RCC 7860 (cell line): ENCODE data around the gene CAPS.

Experiments used
- DNase-seq: peaks from one replicate; pipeline ENCODE4 v3.0.0-alpha.2; 2015; ENCODE audit warnings: low spot score
- FAIRE-seq: peaks from 2 replicates; lab custom pipeline; 2012; peaks lifted over from hg19 to GRCh38; lab: Jason Lieb, UNC

Gene CAPS

GRCh38 chr19:5891938-5892771 is 21.9 kb upstream of the CAPS start:
- DNase-seq, result peak; percentile 20

DNA sequence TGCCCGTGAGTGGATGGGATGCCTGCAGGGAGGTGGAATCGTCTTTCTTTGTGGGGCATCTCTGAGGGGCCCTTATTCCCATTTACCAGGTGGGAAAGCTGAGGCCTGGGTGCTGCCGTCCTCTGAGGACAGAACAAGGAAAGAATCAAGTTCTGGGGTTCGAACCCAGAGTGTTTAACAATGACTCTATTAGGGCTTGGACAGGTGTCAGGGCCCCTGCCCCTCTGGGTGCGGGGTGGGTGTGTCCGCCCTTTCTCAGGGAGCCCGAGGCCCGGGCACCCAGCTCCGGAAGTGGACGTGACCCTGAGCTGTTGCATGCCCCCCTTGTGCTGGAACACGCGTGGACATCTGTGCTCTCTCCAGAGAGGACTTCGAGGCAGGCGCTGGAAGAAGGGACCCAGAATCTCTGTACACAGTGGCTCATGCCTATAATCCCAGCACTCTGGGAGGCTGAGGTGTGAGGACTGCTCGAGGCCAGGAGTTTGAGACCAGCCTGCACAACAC is 21.2 kb upstream of the CAPS start:
- FAIRE-seq (no peak), DNase-seq (no peak)

More at GRCh38 chr19:5891938-5892771, 21.9 kb upstream of the CAPS start:
- FAIRE-seq, result no peak

DNA sequence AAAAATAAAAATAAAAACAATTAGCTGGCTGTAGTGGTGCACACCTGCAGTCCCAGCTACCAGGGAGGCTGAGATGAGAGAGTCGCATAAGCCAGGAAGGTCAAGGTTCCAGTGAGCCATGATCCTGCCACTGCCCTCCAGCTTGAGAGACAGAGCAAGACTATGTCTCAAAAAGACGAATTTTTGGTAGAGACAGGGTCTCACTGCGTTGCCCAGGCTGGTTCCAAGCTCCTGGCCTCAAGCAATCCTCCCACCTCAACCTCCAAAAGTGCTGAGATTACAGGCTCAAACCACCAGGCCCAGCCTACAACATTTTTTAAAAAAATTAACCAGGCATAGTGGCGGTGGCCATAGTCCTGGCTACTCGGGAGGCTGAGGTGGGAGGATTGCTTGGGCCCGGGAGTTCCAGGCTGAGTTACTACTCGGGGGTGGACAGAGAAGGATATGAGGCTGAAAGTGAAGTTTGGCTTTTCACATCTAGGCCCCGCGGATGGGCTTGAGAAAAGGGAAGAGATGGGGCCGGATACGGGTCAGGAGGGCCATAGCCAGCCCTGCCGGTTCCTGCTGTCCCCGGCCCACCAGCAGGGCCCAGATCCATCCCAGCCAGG is 20.7 kb upstream of the CAPS start:
- FAIRE-seq, result no peak
- no peak for DNase-seq

GRCh38 chr19:5893907-5894703 is 19.9 kb upstream of the CAPS start:
- FAIRE-seq (no peak), DNase-seq (no peak)

GRCh38 chr19:5894704-5895349 is 19.2 kb upstream of the CAPS start:
- DNase-seq (no peak), FAIRE-seq (no peak)

DNA sequence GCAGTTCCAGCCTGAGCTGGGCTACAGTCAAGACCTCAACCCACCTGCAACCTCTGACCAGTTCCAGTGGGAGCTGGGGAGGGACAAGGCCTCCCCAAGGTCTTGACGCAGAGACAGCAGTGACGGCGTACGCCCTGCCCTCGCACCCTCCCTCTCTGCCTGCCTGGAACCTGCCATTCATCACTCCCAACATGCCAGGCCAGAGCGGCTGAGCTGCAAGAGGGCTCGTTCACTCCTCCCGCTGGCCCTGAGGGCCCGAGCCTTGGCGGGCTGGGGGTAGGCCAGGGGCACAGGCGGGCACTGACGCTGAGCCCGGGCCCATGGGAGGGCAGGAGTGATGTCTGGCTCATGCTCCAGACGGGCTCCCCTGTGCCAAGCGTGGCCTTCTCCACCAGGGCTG is 18.6 kb upstream of the CAPS start:
- DNase-seq, result no peak
- FAIRE-seq, result no peak

DNA sequence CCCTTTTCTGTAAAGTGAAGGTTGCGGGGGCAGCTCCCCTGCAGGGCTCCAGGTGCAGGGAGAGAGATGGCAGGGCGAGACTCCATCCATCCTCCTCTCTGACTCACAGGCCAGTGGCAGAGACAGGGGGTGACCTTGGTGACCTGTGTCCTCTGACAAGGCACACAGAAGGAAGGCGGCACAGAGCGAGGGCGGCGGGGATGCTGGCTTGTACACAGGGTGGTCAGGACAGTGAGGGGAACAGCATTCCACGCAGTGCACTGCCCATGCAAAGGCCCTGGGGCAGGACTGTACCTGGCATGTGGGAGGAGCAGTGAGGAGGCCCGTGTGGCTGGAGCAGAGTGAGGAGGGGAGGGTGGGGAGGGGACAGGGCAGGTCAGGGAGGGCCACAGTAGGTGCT is 18.2 kb upstream of the CAPS start:
- DNase-seq (no peak), FAIRE-seq (no peak)

- no peak for FAIRE-seq
- no peak for DNase-seq
Observed at GRCh38 chr19:5896365-5897076, 17.5 kb upstream of the CAPS start.

- no peak for FAIRE-seq
- no peak for DNase-seq
Observed at GRCh38 chr19:5897189-5897969, 16.7 kb upstream of the CAPS start.

DNA sequence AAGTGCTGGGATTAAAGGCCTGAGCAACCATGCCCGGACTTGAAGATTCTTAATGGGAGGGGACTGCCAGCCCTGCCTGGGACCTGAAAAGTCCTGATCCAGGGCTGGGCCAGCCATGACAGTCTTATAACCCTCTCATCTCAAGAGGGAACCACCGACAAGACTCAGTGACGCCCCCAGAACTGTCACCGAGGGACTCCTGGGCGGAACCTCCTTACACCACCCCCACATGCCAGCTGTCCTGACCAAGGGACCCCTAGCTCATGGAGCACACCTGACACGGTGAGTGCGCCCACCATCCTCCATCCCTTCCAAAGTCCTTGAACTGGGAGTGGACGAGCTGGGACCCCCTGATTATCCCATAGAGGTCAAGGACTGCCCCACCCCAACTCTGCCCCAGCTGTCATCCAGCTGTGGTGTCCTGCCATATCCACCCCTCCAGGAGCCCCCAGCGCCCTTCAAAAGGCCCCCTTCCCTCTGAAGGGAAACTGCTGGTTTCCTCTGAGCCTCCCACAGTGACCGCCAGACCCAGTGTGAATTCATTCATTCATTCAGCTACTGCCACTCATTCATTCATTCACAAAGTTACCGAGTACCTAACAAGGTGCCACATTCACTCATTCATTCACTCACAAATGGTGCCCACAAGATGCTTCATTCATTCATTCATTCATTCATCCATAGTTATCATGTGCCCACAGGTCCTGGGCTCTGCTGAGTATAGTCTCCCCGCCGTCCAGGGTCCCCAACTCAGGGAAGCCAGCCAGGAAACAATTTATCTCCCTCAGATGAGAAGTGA is 14.1 kb upstream of the CAPS start:
- no peak for FAIRE-seq
- no peak for DNase-seq

- DNase-seq (no peak), FAIRE-seq (no peak)
Observed at GRCh38 chr19:5900976-5901375, 13.1 kb upstream of the CAPS start.

DNA sequence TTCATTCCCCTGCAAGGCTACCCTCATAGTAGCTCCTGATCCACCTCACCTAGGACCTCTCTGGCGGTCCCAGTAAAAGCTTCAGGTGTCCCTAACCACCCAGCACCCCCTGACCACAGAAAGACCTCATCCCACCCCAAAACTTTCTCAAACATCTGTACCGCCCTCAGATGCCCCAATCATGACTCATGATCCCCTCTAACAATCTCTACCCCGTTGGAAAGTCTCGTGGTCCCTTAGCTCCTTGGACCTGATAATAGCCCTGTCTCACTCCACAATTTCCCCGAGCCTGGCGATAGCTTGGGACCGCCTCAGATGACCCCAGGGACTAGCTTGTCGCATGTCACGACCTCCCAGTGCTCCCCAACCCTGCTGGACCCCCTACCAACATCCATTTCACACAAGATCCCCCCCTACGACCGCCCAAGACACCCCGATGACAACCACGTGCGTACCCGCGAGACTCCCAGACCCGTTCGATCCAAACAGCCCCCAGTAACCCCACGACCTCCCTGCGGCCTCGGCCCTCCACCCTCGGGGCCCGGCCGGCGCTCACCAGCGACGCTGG is 10.9 kb upstream of the CAPS start:
- FAIRE-seq (no peak), DNase-seq (no peak)

- DNase-seq, result peak; percentile 85
- FAIRE-seq, result no peak
Observed at GRCh38 chr19:5903624-5904351, 10.3 kb upstream of the CAPS start, which contains the start of gene NDUFA11. Gene NDUFA11 (minus strand): TSS chr19:5903790. CDS start chr19:5903708, 82 bp downstream.

DNA sequence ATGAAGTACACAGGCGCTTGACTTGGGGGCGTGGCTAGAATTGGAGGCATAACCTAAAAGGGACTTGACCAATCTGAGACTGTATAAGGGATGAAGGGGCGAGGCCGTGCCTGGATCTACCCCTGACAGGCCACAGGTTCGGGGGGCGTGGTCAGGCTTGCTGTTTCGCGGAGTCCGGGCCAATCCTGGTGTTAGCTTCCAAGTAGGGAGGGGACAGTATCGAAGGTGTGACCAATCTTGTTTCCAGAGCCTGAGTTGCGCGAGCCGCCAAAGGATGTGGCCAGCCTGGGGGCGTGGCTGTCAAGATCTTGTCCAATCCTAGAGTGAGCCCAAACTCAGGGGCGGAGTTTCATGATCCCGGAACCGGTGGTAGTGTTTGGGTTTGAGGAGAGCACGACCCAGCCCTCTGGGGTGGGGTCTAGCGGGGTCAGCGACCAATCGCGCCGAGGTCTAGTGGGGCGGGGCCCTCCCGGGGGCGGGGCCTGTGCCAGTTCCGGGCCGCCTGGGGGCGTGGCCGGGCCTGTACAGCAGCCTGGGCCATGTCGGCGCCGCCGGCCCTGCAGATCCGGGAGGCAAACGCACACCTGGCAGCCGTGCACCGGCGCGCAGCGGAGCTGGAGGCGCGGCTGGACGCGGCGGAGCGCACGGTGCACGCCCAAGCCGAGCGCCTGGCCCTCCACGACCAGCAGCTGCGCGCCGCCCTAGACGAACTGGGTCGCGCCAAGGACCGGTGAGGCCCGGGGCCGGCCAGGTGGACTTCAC is 9.5 kb upstream of the CAPS start, which contains the start of gene VMAC:
Gene VMAC (plus strand): TSS at position 521 of the 762 bp plus-strand sequence. CDS start 19 bp downstream, at position 540.
- DNase-seq (peak; percentile 100), FAIRE-seq (peak; percentile 97)

DNA sequence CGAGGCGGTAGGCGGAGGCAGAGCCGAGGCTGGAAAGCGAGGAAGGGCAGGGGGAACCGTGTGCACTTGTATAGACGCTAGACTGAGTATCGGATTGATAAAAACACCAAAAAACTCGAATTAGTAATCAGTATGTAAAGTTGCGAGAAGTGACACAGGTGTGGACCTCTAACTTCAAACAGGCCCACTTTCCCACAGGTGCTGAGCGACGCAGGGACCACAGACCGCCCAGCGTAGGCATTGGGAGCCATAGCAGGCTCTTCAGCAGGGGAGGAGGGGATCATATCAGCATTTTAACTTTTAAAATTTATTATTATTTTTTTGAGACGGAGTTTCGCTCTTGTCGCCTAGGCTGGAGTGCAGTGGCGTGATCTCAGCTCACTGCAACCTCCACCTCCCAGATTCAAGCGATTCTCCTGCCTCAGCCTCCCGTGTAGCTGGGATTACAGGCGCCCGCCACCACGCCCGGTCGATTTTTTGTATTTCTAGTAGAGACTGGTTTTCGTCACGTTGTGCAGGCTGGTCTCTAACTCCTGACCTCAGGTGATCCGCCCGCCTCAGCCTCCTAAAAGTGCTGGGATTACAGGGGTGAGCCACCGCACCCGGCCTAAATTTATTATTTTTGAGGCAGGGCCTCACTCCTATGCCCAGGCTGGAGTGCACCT is 8.8 kb upstream of the CAPS start:
- no peak for FAIRE-seq
- no peak for DNase-seq

DNA sequence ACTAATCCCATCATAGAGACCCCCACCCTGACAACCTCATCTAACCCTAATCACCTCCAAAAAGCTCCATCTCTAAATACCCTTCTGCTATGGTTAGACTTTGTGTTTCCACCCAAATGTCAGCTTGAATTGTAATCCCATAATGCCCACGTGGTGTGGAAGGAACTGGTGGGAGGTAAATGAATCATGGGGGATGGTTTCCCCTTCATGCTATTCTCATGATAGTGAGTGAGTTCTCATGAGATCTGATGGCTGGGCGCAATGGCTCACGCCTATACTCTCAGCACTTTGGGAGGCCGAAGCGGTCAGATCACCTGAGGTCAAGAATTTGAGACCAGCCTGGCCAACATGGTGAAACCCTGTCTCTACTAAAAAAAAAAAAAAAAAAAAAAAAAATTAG is 6.8 kb upstream of the CAPS start:
- DNase-seq (no peak), FAIRE-seq (no peak)
